ENCODE data around the gene LRRC51. TPM values are rescaled to one million over a fixed set of nuclear protein-coding genes. Genes with fewer than 3 reads are reported as not detected.

LRRC51 gene
- total RNA-seq, 1 experiment from 2014 or later: 19.6 TPM

DNA sequence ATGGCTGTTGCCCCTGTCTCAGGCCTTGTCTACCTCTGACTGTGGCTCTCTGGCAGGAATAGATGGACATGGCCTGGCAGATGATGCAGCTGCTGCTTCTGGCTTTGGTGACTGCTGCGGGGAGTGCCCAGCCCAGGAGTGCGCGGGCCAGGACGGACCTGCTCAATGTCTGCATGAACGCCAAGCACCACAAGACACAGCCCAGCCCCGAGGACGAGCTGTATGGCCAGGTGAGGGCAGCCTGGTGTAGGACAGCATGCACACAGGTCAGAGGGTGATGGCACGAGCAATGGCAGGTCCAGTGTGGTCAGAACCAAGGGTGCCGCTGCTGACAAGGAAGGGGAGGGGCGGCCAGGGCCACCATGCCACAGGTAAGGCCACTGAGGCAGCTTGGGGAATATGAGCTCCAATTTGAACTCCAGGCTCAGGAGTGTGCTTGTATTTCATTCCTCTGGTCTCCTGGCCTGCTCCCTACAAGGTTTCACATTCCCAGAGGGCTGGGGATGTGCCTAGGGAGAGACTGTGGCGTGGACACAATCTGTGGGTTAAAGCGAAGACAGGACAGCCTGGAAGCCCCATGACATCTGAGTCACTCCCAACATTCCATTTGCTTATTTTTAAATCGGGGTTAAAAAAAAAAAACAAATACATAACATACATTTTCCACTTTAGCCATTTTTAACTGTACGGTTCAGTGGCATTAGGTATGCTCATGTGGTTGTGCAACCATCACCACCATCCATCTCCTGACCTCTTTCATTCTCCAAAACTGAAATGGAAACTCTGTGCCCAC, 55.4 kb downstream of the LRRC51 start:
- ChIA-PET CTCF (no interaction called here), POLR2A (ENCODE audit: unreplicated experiment) (no interaction called here)
- H3K79me2 ChIP-seq (ENCODE audit: low read depth): no peaks in the 10 kb centered on the region
- no peaks in the 10 kb centered on the region for H3K9me2 ChIP-seq (ENCODE audit: insufficient read depth)
- no TSS peak for BruUV-seq (replicated peaks)
- no peaks in the 10 kb centered on the region for H3K27me3 ChIP-seq (ENCODE audit: insufficient read depth, low read depth)
- H3K27ac ChIP-seq: no peak overlapping the region
- H4K20me1 ChIP-seq (ENCODE audit: insufficient read depth): no peaks in the 10 kb centered on the region
- no peaks in the 10 kb centered on the region for H3K4me1 ChIP-seq (replicated peaks; ENCODE audit: insufficient read depth)
- H3K4me2 ChIP-seq: no peak overlapping the region
- no peak overlapping the region for H3K4me3 ChIP-seq
- H3F3A ChIP-seq (ENCODE audit: insufficient read depth, low read depth): no peaks in the 10 kb centered on the region
- no peak for DNase-seq
- H2AFZ ChIP-seq: no peak overlapping the region
- no peaks in the 10 kb centered on the region for H3K36me3 ChIP-seq (ENCODE audit: low read depth)
- H3K9me3 ChIP-seq (ENCODE audit: insufficient read depth, low read depth): no peaks in the 10 kb centered on the region
- intact Hi-C loops (cut with micrococcal nuclease; ENCODE audit: unreplicated experiment): no loop called here
- TF ChIP-seq, protein P1, sequence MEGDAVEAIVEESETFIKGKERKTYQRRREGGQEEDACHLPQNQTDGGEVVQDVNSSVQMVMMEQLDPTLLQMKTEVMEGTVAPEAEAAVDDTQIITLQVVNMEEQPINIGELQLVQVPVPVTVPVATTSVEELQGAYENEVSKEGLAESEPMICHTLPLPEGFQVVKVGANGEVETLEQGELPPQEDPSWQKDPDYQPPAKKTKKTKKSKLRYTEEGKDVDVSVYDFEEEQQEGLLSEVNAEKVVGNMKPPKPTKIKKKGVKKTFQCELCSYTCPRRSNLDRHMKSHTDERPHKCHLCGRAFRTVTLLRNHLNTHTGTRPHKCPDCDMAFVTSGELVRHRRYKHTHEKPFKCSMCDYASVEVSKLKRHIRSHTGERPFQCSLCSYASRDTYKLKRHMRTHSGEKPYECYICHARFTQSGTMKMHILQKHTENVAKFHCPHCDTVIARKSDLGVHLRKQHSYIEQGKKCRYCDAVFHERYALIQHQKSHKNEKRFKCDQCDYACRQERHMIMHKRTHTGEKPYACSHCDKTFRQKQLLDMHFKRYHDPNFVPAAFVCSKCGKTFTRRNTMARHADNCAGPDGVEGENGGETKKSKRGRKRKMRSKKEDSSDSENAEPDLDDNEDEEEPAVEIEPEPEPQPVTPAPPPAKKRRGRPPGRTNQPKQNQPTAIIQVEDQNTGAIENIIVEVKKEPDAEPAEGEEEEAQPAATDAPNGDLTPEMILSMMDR (conservative IDR thresholded peaks at IDR 0.05): no peak
- no peak for TF ChIP-seq EZH2 (IDR thresholded peaks at IDR 0.05; ENCODE audit: low read depth)

DNA sequence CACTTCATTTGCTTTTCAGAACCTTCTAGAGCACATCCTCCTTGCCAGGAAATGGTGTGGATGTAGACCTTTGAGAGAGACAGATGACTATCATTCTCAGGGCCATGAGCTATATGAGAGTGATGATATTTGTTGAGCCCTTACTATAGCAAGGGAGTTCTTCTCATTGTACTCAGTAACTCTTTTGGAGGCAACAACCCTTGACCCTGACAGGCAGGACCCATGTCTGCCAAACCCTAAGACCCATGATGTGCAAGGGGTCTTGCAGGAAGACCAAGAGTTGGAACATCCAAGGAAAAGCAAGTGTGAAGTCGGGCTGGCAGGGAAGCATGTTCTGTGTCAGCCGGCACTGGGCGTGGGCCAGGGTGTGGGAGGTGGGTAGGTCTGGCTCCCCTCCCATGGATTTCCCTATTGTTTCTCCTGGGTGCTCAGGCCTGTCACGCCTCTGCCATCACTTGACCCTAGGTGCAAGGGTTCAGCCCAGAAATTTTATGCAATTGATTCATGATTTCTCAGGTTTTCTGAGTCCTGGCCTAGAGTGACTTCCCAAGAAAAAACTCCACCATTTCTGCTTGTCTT, 56.1 kb downstream of the LRRC51 start:
- Histone ChIP-seq H3K4me1 (replicated peaks; ENCODE audit: insufficient read depth) (no peaks in the 10 kb centered on the region), H3K27me3 (ENCODE audit: insufficient read depth, low read depth) (no peaks in the 10 kb centered on the region), H3K27ac (no peak overlapping the region), H3K36me3 (ENCODE audit: low read depth) (no peaks in the 10 kb centered on the region), H3K79me2 (ENCODE audit: low read depth) (no peaks in the 10 kb centered on the region), H3F3A (ENCODE audit: insufficient read depth, low read depth) (no peaks in the 10 kb centered on the region), H3K4me3 (no peak overlapping the region), H3K9me3 (ENCODE audit: insufficient read depth, low read depth) (no peaks in the 10 kb centered on the region), H3K4me2 (no peak overlapping the region), H2AFZ (no peak overlapping the region), H4K20me1 (ENCODE audit: insufficient read depth) (no peaks in the 10 kb centered on the region), H3K9me2 (ENCODE audit: insufficient read depth) (no peaks in the 10 kb centered on the region)
- BruUV-seq (replicated peaks): no TSS peak
- ChIA-PET CTCF (no interaction called here), POLR2A (ENCODE audit: unreplicated experiment) (no interaction called here)
- TF ChIP-seq EZH2 (IDR thresholded peaks at IDR 0.05; ENCODE audit: low read depth): no peak
- TF ChIP-seq, protein P1 (conservative IDR thresholded peaks at IDR 0.05): no peak
- intact Hi-C loops (cut with micrococcal nuclease; ENCODE audit: unreplicated experiment): no loop called here
- no peak for DNase-seq

DNA sequence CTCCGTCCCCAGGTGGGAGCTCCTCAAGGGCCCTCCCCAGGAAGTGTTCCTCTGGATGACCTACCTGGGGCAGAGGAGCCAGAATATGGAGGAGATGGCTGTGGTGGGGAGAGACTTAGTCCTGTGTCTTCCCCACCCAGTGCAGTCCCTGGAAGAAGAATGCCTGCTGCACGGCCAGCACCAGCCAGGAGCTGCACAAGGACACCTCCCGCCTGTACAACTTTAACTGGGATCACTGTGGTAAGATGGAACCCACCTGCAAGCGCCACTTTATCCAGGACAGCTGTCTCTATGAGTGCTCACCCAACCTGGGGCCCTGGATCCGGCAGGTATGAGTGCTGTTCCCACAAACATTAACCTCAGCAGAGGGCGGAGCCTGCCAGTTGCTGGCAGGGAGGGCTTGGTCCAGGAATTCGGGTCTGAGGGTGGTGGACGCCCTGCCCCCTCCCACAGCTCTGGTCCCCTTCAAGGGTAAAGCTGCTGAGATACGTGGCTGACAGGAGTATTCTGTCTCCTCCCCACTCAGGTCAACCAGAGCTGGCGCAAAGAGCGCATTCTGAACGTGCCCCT, 58.3 kb downstream of the LRRC51 start:
- Histone ChIP-seq H3K36me3 (ENCODE audit: low read depth) (no peaks in the 10 kb centered on the region), H3K9me2 (ENCODE audit: insufficient read depth) (no peaks in the 10 kb centered on the region), H3K27me3 (ENCODE audit: insufficient read depth, low read depth) (no peaks in the 10 kb centered on the region), H3K79me2 (ENCODE audit: low read depth) (no peaks in the 10 kb centered on the region), H3K27ac (no peak overlapping the region), H3F3A (ENCODE audit: insufficient read depth, low read depth) (no peaks in the 10 kb centered on the region), H3K4me3 (no peak overlapping the region), H3K4me2 (no peak overlapping the region), H2AFZ (no peak overlapping the region), H3K4me1 (replicated peaks; ENCODE audit: insufficient read depth) (no peaks in the 10 kb centered on the region), H4K20me1 (ENCODE audit: insufficient read depth) (no peaks in the 10 kb centered on the region), H3K9me3 (ENCODE audit: insufficient read depth, low read depth) (no peaks in the 10 kb centered on the region)
- TF ChIP-seq EZH2 (IDR thresholded peaks at IDR 0.05; ENCODE audit: low read depth): no peak
- TF ChIP-seq, protein P1 (conservative IDR thresholded peaks at IDR 0.05): no peak
- DNase-seq: no peak
- intact Hi-C loops (cut with micrococcal nuclease; ENCODE audit: unreplicated experiment): no loop called here
- BruUV-seq (replicated peaks): no TSS peak
- POLR2A ChIA-PET (ENCODE audit: unreplicated experiment): no interaction called here
- CTCF ChIA-PET: no interaction called here

Measured in PC-9 (cell line).